Body of pancreas (tissue), 4 donors: Measurements from ENCODE around the gene TMC3.

Source experiments
- CTCF ChIP-seq, 7 experiments: fragments of 450-650 bp in 4 of 7; fragments of 200-600 bp in 3 of 7; sonication (generic) in 3 of 7; IDR thresholded peaks; one replicate each; pipeline ENCODE4 v1.5.1; 2016 to 2019; ENCODE audit warnings: antibody characterized with exemption in 7 of 7
- POLR2A ChIP-seq, 3 donors: fragments of 450-650 bp; IDR thresholded peaks; one replicate each; pipeline ENCODE4 v1.6.1; 2016; ENCODE audit warnings: antibody characterized with exemption in 3 of 3, mild to moderate bottlenecking in 2 of 3

- TF ChIP-seq CTCF (IDR thresholded peaks at IDR 0.05) (no peak), POLR2A (IDR thresholded peaks at IDR 0.05) (no peak)
Observed at GRCh38 chr15:81411051-81411450, 37.0 kb upstream of the TMC3 start.
